ENCODE data around the gene TUBA4A.

The TUBA4A gene

GRCh38 chr2:219214786-219215185 lies 38.9 kb downstream of the TUBA4A start:
- Histone ChIP-seq H3K27ac (replicated peaks) (no peak overlapping the region), H3K27me3 (ENCODE audit: insufficient read depth, poor library complexity, severe bottlenecking) (peaks cover 2% of the 10 kb centered on the region)

GRCh38 chr2:219214141-219214540 lies 39.6 kb downstream of the TUBA4A start:
- no peak for TF ChIP-seq GABPA (IDR thresholded peaks at IDR 0.05; ENCODE audit: low read depth)
- TF ChIP-seq CTCF (IDR thresholded peaks at IDR 0.05; ENCODE audit: insufficient read depth, low read length), result no peak
- no peak for TF ChIP-seq REST (IDR thresholded peaks at IDR 0.05; ENCODE audit: insufficient replicate concordance, low read depth)
- TF ChIP-seq SPI1 (IDR thresholded peaks at IDR 0.05; ENCODE audit: borderline replicate concordance, low read depth), result no peak
- no peak for TF ChIP-seq POLR2AphosphoS5 (IDR thresholded peaks at IDR 0.05; ENCODE audit: low read depth)
- Histone ChIP-seq H3K27ac (replicated peaks) (no peak overlapping the region), H3K4me3 (replicated peaks; ENCODE audit: insufficient read depth, low read length) (no peak overlapping the region), H3K27me3 (ENCODE audit: insufficient read depth, poor library complexity, severe bottlenecking) (peaks cover 2% of the 10 kb centered on the region)
- DNase-seq (ENCODE audit: low read depth in 1 of 2, low spot score in 1 of 2), result no peak

More at GRCh38 chr2:219214786-219215185, 38.9 kb downstream of the TUBA4A start:
- no peak overlapping the region for H3K4me3 ChIP-seq (replicated peaks; ENCODE audit: insufficient read depth, low read length)
- TF ChIP-seq GABPA (IDR thresholded peaks at IDR 0.05; ENCODE audit: low read depth), result no peak
- TF ChIP-seq POLR2AphosphoS5 (IDR thresholded peaks at IDR 0.05; ENCODE audit: low read depth), result no peak
- TF ChIP-seq CTCF (IDR thresholded peaks at IDR 0.05; ENCODE audit: insufficient read depth, low read length), result no peak
- no peak for TF ChIP-seq REST (IDR thresholded peaks at IDR 0.05; ENCODE audit: insufficient replicate concordance, low read depth)
- TF ChIP-seq SPI1 (IDR thresholded peaks at IDR 0.05; ENCODE audit: borderline replicate concordance, low read depth), result no peak
- DNase-seq (ENCODE audit: low read depth in 1 of 2, low spot score in 1 of 2), result no peak

GRCh38 chr2:219213486-219214071 lies 40.1 kb downstream of the TUBA4A start:
- peaks cover 2% of the 10 kb centered on the region for H3K27me3 ChIP-seq (ENCODE audit: insufficient read depth, poor library complexity, severe bottlenecking)
- no peak overlapping the region for H3K4me3 ChIP-seq (replicated peaks; ENCODE audit: insufficient read depth, low read length)
- TF ChIP-seq SPI1 (IDR thresholded peaks at IDR 0.05; ENCODE audit: borderline replicate concordance, low read depth), result no peak
- no peak for TF ChIP-seq POLR2AphosphoS5 (IDR thresholded peaks at IDR 0.05; ENCODE audit: low read depth)
- no peak for TF ChIP-seq REST (IDR thresholded peaks at IDR 0.05; ENCODE audit: insufficient replicate concordance, low read depth)
- TF ChIP-seq CTCF (IDR thresholded peaks at IDR 0.05; ENCODE audit: insufficient read depth, low read length), result no peak
- no peak for DNase-seq (ENCODE audit: low read depth in 1 of 2, low spot score in 1 of 2)
- no peak overlapping the region for H3K27ac ChIP-seq (replicated peaks)
